PC-9 (cell line): ENCODE measurements around the gene CCDC91.

Experiments
- CTCF ChIP-seq: fragments of 200-600 bp; sonication (generic); conservative IDR thresholded peaks from 2 replicates; pipeline ENCODE4 v1.6.1; 2017; ENCODE audit warnings: mixed run types, antibody characterized with exemption, mild to moderate bottlenecking, moderate library complexity
- EZH2 ChIP-seq: fragments of 200-600 bp; sonication (generic); IDR thresholded peaks from 2 replicates; pipeline ENCODE4 v1.8.0; 2017; ENCODE audit warnings: antibody characterized with exemption, low read depth

GRCh38 chr12:28378736-28379135 lies 188.5 kb downstream of the CCDC91 start:
- TF ChIP-seq CTCF (no peak), EZH2 (no peak)
